IMR-90 (cell line): ENCODE data around the gene MRC2. TPM values are rescaled to one million over a fixed set of nuclear protein-coding genes. Genes with fewer than 3 reads are reported as not detected.

Experiments used
- ATAC-seq: fragments of 200-7000 bp; cut with Tn5 transposase; 2 replicates; pipeline ENCODE4 v1.9.1; 2020; ENCODE audit warnings: low read depth, mild to moderate bottlenecking, moderate library complexity
- BruUV-seq: library from RNA; stranded (reverse); fragments of 400-500 nt; replicated peaks from 2 replicates; lab custom pipeline; 2021; lab: Mats Ljungman, UMichigan
- CTCF ChIA-PET: fragments of 300-600 bp; formaldehyde crosslinking; extraction: SDS; loops from one replicate; lab custom pipeline; 2021; ENCODE audit warnings: antibody characterized with exemption; lab: Yijun Ruan, JAX
- POLR2A ChIA-PET: fragments of 300-600 bp; sonication (Branson Sonifier 250); formaldehyde crosslinking; loops from one replicate; lab custom pipeline; 2022; ENCODE audit warnings: antibody characterized with exemption; ENCODE audit not compliant: unreplicated experiment; lab: Charles Lee
- DNase-seq: peaks from one replicate; pipeline ENCODE4 v3.0.0; 2013
- H2AFZ ChIP-seq: replicated peaks from 2 replicates; pipeline ENCODE3; 2013; ENCODE audit warnings: low read length, mild to moderate bottlenecking; ENCODE audit not compliant: poor library complexity
- H2AK5ac ChIP-seq: 2 replicates; pipeline ENCODE4 v1.6.1; 2013; ENCODE audit warnings: low read depth, low read length, inconsistent platforms
- H2AK9ac ChIP-seq: replicated peaks from 2 replicates; pipeline ENCODE3; 2013; ENCODE audit warnings: mild to moderate bottlenecking, low read depth, low read length, moderate library complexity; ENCODE audit not compliant: poor library complexity
- H2BK120ac ChIP-seq: 2 replicates; pipeline ENCODE4 v1.6.1; 2013; ENCODE audit warnings: low read depth, low read length, inconsistent platforms
- H2BK15ac ChIP-seq: 3 replicates; pipeline ENCODE4 v1.6.1; 2013; ENCODE audit warnings: low read depth, low read length, inconsistent platforms
- H2BK20ac ChIP-seq: 2 replicates; pipeline ENCODE4 v1.6.1; 2013; ENCODE audit warnings: low read depth, mild to moderate bottlenecking, inconsistent platforms, low read length, moderate library complexity
- H2BK5ac ChIP-seq: 2 replicates; pipeline ENCODE4 v1.6.1; 2013; ENCODE audit warnings: mild to moderate bottlenecking, low read depth, low read length, inconsistent platforms; ENCODE audit not compliant: poor library complexity, severe bottlenecking
- H3K14ac ChIP-seq: replicated peaks from 2 replicates; pipeline ENCODE4 v1.6.1; 2013; ENCODE audit warnings: low read depth, low read length, inconsistent platforms
- H3K18ac ChIP-seq: 2 replicates; pipeline ENCODE4 v1.6.1; 2013; ENCODE audit warnings: low read depth, low read length, control low read depth
- H3K23ac ChIP-seq: 2 replicates; pipeline ENCODE4 v1.6.1; 2013; ENCODE audit warnings: low read depth, low read length, inconsistent platforms
- H3K27ac ChIP-seq: 2 replicates; pipeline ENCODE4 v1.5.1; 2013; ENCODE audit warnings: mild to moderate bottlenecking, control low read depth, low read length; ENCODE audit not compliant: insufficient read depth
- H3K27me3 ChIP-seq: 2 replicates; pipeline ENCODE4 v1.6.1; 2013; ENCODE audit warnings: low read length; ENCODE audit not compliant: control insufficient read depth, insufficient read depth
- H3K36me3 ChIP-seq: 2 replicates; pipeline ENCODE4 v1.6.1; 2013; ENCODE audit warnings: low read length, mixed read lengths; ENCODE audit not compliant: control insufficient read depth, insufficient read depth
- H3K4ac ChIP-seq: 2 replicates; pipeline ENCODE4 v1.6.1; 2013; ENCODE audit warnings: low read depth, low read length, inconsistent platforms
- H3K4me1 ChIP-seq: 2 replicates; pipeline ENCODE4 v1.6.1; 2013; ENCODE audit warnings: low read length, mixed read lengths; ENCODE audit not compliant: control insufficient read depth, insufficient read depth
- H3K4me2 ChIP-seq: 2 replicates; pipeline ENCODE4 v1.6.1; 2013; ENCODE audit warnings: low read depth, mild to moderate bottlenecking, control low read depth, low read length, moderate library complexity
- H3K4me3 ChIP-seq: 2 replicates; pipeline ENCODE4 v1.5.1; 2013; ENCODE audit warnings: low read depth, mild to moderate bottlenecking, control low read depth, low read length, moderate library complexity; ENCODE audit not compliant: insufficient read depth
- H3K56ac ChIP-seq: 2 replicates; pipeline ENCODE4 v1.6.1; 2013; ENCODE audit warnings: low read length, inconsistent platforms; ENCODE audit not compliant: insufficient read depth; ENCODE audit errors: extremely low read depth
- H3K79me1 ChIP-seq, 2 experiments: 2 replicates each; pipeline ENCODE4 v1.6.1; 2013; ENCODE audit warnings: low read length in 2 of 2, inconsistent platforms in 1 of 2, low read depth in 1 of 2
- H3K9ac ChIP-seq: 2 replicates; pipeline ENCODE4 v1.6.1; 2013; ENCODE audit warnings: low read depth, low read length, control low read depth
- H3K9me1 ChIP-seq: 2 replicates; pipeline ENCODE4 v1.6.1; 2013; ENCODE audit warnings: low read length, inconsistent platforms; ENCODE audit not compliant: insufficient read depth
- H3K9me3 ChIP-seq: 2 replicates; pipeline ENCODE4 v1.6.1; 2013; ENCODE audit warnings: low read length; ENCODE audit not compliant: control insufficient read depth, insufficient read depth
- H4K20me1 ChIP-seq: 2 replicates; pipeline ENCODE4 v1.6.1; 2013; ENCODE audit warnings: low read length, inconsistent platforms; ENCODE audit not compliant: insufficient read depth
- H4K5ac ChIP-seq: 2 replicates; pipeline ENCODE4 v1.6.1; 2013; ENCODE audit warnings: mild to moderate bottlenecking, low read depth, low read length, control low read depth
- H4K8ac ChIP-seq, 2 experiments: 2 replicates each; pipeline ENCODE4 v1.6.1; 2013; ENCODE audit warnings: low read depth in 2 of 2, low read length in 2 of 2, control low read depth in 1 of 2, inconsistent platforms in 1 of 2
- H4K91ac ChIP-seq: 2 replicates; pipeline ENCODE4 v1.6.1; 2013; ENCODE audit warnings: low read depth, low read length, inconsistent platforms; ENCODE audit not compliant: insufficient read depth
- BHLHE40 ChIP-seq: fragments of 150-350 bp; IDR thresholded peaks from 2 replicates; pipeline ENCODE4 v1.6.1; 2016; ENCODE audit warnings: mild to moderate bottlenecking, low read depth, low read length
- CEBPB ChIP-seq: IDR thresholded peaks from 2 replicates; pipeline ENCODE4 v1.6.1; 2012; ENCODE audit warnings: low read depth, low read length, improper control_type of control experiment
- ELK1 ChIP-seq: fragments of 150-350 bp; IDR thresholded peaks from 2 replicates; pipeline ENCODE4 v1.6.1; 2016; ENCODE audit warnings: low read depth, mild to moderate bottlenecking, low read length, moderate library complexity, borderline replicate concordance
- POLR2A ChIP-seq: IDR thresholded peaks from 2 replicates; pipeline ENCODE4 v1.6.1; 2012; ENCODE audit warnings: mild to moderate bottlenecking, low read depth, low read length
- RAD21 ChIP-seq: IDR thresholded peaks from 2 replicates; pipeline ENCODE4 v1.6.1; 2012; ENCODE audit warnings: low read length, improper control_type of control experiment
- RCOR1 ChIP-seq: IDR thresholded peaks from 2 replicates; pipeline ENCODE4 v1.6.1; 2012; ENCODE audit warnings: mild to moderate bottlenecking, low read length, improper control_type of control experiment; ENCODE audit not compliant: insufficient replicate concordance
- SMC3 ChIP-seq: fragments of 150-350 bp; IDR thresholded peaks from 2 replicates; pipeline ENCODE4 v1.6.1; 2016; ENCODE audit warnings: low read depth, mild to moderate bottlenecking, antibody characterized with exemption, low read length, moderate library complexity
- WGBS, 2 experiments: methylation state at CpG; one replicate each; pipeline versions ENCODE4 v1.1.5 to v1.1.7; 2013; ENCODE audit warnings: missing lambda C conversion rate in 2 of 2; ENCODE audit not compliant: insufficient read length in 1 of 2; ENCODE audit errors: extremely low coverage in 2 of 2; 5-methylcytosine and 5-hydroxymethylcytosine counted together
- dilution Hi-C: fragments of 300-500 bp; cut with HindIII; formaldehyde crosslinking; loops from one replicate; pipeline ENCODE4 v1.14.3; 2018; ENCODE audit warnings: low sequenced_read_pairs; ENCODE audit not compliant: unreplicated experiment
- in situ Hi-C: fragments of 300-500 bp; cut with MboI; formaldehyde crosslinking; loops from 3 replicates; pipeline ENCODE4 v1.14.3; 2019; ENCODE audit warnings: low sequenced_read_pairs, inconsistent platforms, mixed read lengths
- intact Hi-C: fragments of 100-400 bp; cut with micrococcal nuclease; formaldehyde crosslinking; loops from 2 replicates; pipeline ENCODE4 v1.10.0; 2022
- polyA plus RNA-seq, 3 experiments: library from polyadenylated mRNA; depleted of rRNA; stranded (reverse); fragments of >200 nt; gene quantifications; 2 replicates each; pipeline ENCODE4 v1.2.3, GENCODE V29; 2012; ENCODE audit warnings: low replicate concordance in 1 of 3
- total RNA-seq: library from RNA; depleted of rRNA; stranded (reverse); fragments of >200 nt; gene quantifications from 2 replicates; pipeline ENCODE4 v1.2.3, GENCODE V29; 2012
- TF ChIP-seq, protein P1 (sequence below): fragments of 150-350 bp; IDR thresholded peaks from 2 replicates; pipeline ENCODE4 v1.6.1; 2017; ENCODE audit warnings: mild to moderate bottlenecking, antibody characterized with exemption, low read length, low read depth

The MRC2 gene
- total and polyA plus RNA-seq, 2 of the 4 experiments (the other 2 are of a cell fraction), result 39.3 to 137 TPM

- H3K9ac ChIP-seq, result no peak overlapping the region
- no peak overlapping the region for H4K5ac ChIP-seq
- H2BK120ac ChIP-seq, result no peak overlapping the region
- H3K56ac ChIP-seq, result no peak overlapping the region
- no peak overlapping the region for H4K8ac ChIP-seq
- no CpG with 5 or more reads among the region's 7 CpGs for WGBS, 2 experiments
- no peak for ATAC-seq
- in situ Hi-C loops, result no loop called here
- no peak overlapping the region for H3K14ac ChIP-seq
- no peak overlapping the region for H4K91ac ChIP-seq
- H3K9me3 ChIP-seq, result no peaks in the 10 kb centered on the region
- BruUV-seq, result no TSS peak
- no peaks in the 10 kb centered on the region for H3K27me3 ChIP-seq
- POLR2A ChIA-PET, result no interaction called here
- no peaks in the 10 kb centered on the region; the same call in 1 of the 2 replicates for H3K4me1 ChIP-seq
- H3K36me3 ChIP-seq, result peaks cover 40% of the 10 kb centered on the region
- H3K4me2 ChIP-seq, result no peak overlapping the region
- H2BK15ac ChIP-seq, result no peak overlapping the region
- H2BK5ac ChIP-seq, result no peak overlapping the region
- H2BK20ac ChIP-seq, result no peak overlapping the region
- TF ChIP-seq RAD21 (no peak), SMC3 (no peak), BHLHE40 (no peak), POLR2A (no peak), CEBPB (no peak), ELK1 (no peak), RCOR1 (no peak)
- TF ChIP-seq, protein P1, sequence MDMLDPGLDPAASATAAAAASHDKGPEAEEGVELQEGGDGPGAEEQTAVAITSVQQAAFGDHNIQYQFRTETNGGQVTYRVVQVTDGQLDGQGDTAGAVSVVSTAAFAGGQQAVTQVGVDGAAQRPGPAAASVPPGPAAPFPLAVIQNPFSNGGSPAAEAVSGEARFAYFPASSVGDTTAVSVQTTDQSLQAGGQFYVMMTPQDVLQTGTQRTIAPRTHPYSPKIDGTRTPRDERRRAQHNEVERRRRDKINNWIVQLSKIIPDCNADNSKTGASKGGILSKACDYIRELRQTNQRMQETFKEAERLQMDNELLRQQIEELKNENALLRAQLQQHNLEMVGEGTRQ, result no peak
- peaks cover 4% of the 10 kb centered on the region; the same call in 1 of the 2 replicates for H4K20me1 ChIP-seq
- no peak overlapping the region for H2AK5ac ChIP-seq
- H3K23ac ChIP-seq, result no peak overlapping the region
- H2AK9ac ChIP-seq, result no peak overlapping the region
- H3K18ac ChIP-seq, result no peak overlapping the region
- no peak overlapping the region for H3K4me3 ChIP-seq
- H3K9me1 ChIP-seq, result peaks cover 6% of the 10 kb centered on the region; the same call in 1 of the 2 replicates
- no peak overlapping the region for H3K4ac ChIP-seq
- H3K79me1 ChIP-seq, result peaks cover 19 to 25% of the 10 kb centered on the region in 2 experiments
- no peak overlapping the region for H2AFZ ChIP-seq
- intact Hi-C loops, result no loop called here
- dilution Hi-C loops, result no loop called here
- DNase-seq, result no peak
- CTCF ChIA-PET, result no interaction called here
- no peak overlapping the region for H3K27ac ChIP-seq
These were observed 21.9 kb upstream of the MRC2 start for GRCh38 chr17:62605588-62605987.
